HUES6 (cell line): ENCODE data around the gene PLEKHA7.

Experiments used
- H3K27ac ChIP-seq: 2 replicates; pipeline ENCODE4 v1.7.0; 2013; ENCODE audit warnings: low read depth, mild to moderate bottlenecking, low read length, inconsistent platforms
- H3K27me3 ChIP-seq: 2 replicates; pipeline ENCODE4 v1.6.1; 2013; ENCODE audit warnings: low read length; ENCODE audit not compliant: control insufficient read depth, insufficient read depth
- H3K36me3 ChIP-seq: 2 replicates; pipeline ENCODE4 v1.6.1; 2013; ENCODE audit warnings: low read length; ENCODE audit not compliant: control insufficient read depth, insufficient read depth
- H3K4me1 ChIP-seq: 2 replicates; pipeline ENCODE4 v1.6.1; 2013; ENCODE audit warnings: low read length; ENCODE audit not compliant: control insufficient read depth, insufficient read depth
- H3K4me3 ChIP-seq: 2 replicates; pipeline ENCODE4 v1.5.1; 2013; ENCODE audit warnings: low read depth, low read length
- H3K9ac ChIP-seq: one replicate; pipeline ENCODE4 v1.6.1; 2013; ENCODE audit warnings: mild to moderate bottlenecking, low read length
- H3K9me3 ChIP-seq: 2 replicates; pipeline ENCODE4 v1.6.1; 2013; ENCODE audit warnings: low read depth, low read length; ENCODE audit not compliant: control insufficient read depth, insufficient read depth

The PLEKHA7 gene

GRCh38 chr11:16806791-16807190 is 207.4 kb downstream of the PLEKHA7 start:
- Histone ChIP-seq H3K27me3 (no peaks in the 10 kb centered on the region), H3K27ac (no peak overlapping the region), H3K4me1 (no peaks in the 10 kb centered on the region), H3K9me3 (no peaks in the 10 kb centered on the region), H3K9ac (no peak overlapping the region), H3K36me3 (no peaks in the 10 kb centered on the region), H3K4me3 (no peak overlapping the region)

GRCh38 chr11:16805938-16806337 is 208.3 kb downstream of the PLEKHA7 start:
- no peaks in the 10 kb centered on the region for H3K27me3 ChIP-seq
- H3K4me1 ChIP-seq: no peaks in the 10 kb centered on the region
- no peaks in the 10 kb centered on the region for H3K9me3 ChIP-seq
- no peak overlapping the region for H3K4me3 ChIP-seq
- no peak overlapping the region for H3K27ac ChIP-seq
- no peaks in the 10 kb centered on the region for H3K36me3 ChIP-seq
- no peak overlapping the region for H3K9ac ChIP-seq

GRCh38 chr11:16804104-16804947 is 209.9 kb downstream of the PLEKHA7 start:
- Histone ChIP-seq H3K36me3 (no peaks in the 10 kb centered on the region), H3K4me1 (no peaks in the 10 kb centered on the region; the same call in 1 of the 2 replicates), H3K4me3 (no peak overlapping the region), H3K27me3 (no peaks in the 10 kb centered on the region), H3K9me3 (no peaks in the 10 kb centered on the region), H3K27ac (no peak overlapping the region), H3K9ac (no peak overlapping the region)

GRCh38 chr11:16801288-16801980 is 212.8 kb downstream of the PLEKHA7 start:
- Histone ChIP-seq H3K36me3 (no peaks in the 10 kb centered on the region), H3K27me3 (no peaks in the 10 kb centered on the region)

GRCh38 chr11:16800382-16800781 is 213.8 kb downstream of the PLEKHA7 start:
- H3K9me3 ChIP-seq: no peaks in the 10 kb centered on the region
- H3K27me3 ChIP-seq: no peaks in the 10 kb centered on the region
- H3K4me3 ChIP-seq: no peak overlapping the region
- H3K27ac ChIP-seq: no peak overlapping the region
- no peak overlapping the region for H3K9ac ChIP-seq
- H3K4me1 ChIP-seq: no peaks in the 10 kb centered on the region; the same call in 1 of the 2 replicates
- no peaks in the 10 kb centered on the region for H3K36me3 ChIP-seq

More at GRCh38 chr11:16801288-16801980, 212.8 kb downstream of the PLEKHA7 start:
- H3K4me3 ChIP-seq: no peak overlapping the region
- H3K9ac ChIP-seq: no peak overlapping the region
- H3K4me1 ChIP-seq: no peaks in the 10 kb centered on the region; the same call in 1 of the 2 replicates
- no peaks in the 10 kb centered on the region for H3K9me3 ChIP-seq
- H3K27ac ChIP-seq: no peak overlapping the region

- Histone ChIP-seq H3K4me1 (no peaks in the 10 kb centered on the region; the same call in 1 of the 2 replicates), H3K9ac (no peak overlapping the region), H3K27me3 (no peaks in the 10 kb centered on the region), H3K4me3 (no peak overlapping the region), H3K9me3 (no peaks in the 10 kb centered on the region), H3K36me3 (no peaks in the 10 kb centered on the region), H3K27ac (no peak overlapping the region)
These were observed 214.3 kb downstream of the PLEKHA7 start for GRCh38 chr11:16799890-16800289.

- H3K27me3 ChIP-seq: no peaks in the 10 kb centered on the region
- no peak overlapping the region for H3K4me3 ChIP-seq
- no peak overlapping the region for H3K9ac ChIP-seq
- no peaks in the 10 kb centered on the region for H3K9me3 ChIP-seq
- H3K36me3 ChIP-seq: no peaks in the 10 kb centered on the region
- H3K4me1 ChIP-seq: no peaks in the 10 kb centered on the region; the same call in 1 of the 2 replicates
- no peak overlapping the region for H3K27ac ChIP-seq
These were observed 215.0 kb downstream of the PLEKHA7 start for GRCh38 chr11:16799221-16799620.

GRCh38 chr11:16797776-16798175 is 216.4 kb downstream of the PLEKHA7 start:
- H3K36me3 ChIP-seq: no peaks in the 10 kb centered on the region
- H3K4me1 ChIP-seq: no peaks in the 10 kb centered on the region; the same call in 1 of the 2 replicates
- no peaks in the 10 kb centered on the region for H3K27me3 ChIP-seq
- no peak overlapping the region for H3K27ac ChIP-seq
- H3K9ac ChIP-seq: no peak overlapping the region
- no peaks in the 10 kb centered on the region for H3K9me3 ChIP-seq
- no peak overlapping the region for H3K4me3 ChIP-seq

- H3K9ac ChIP-seq: no peak overlapping the region
- no peaks in the 10 kb centered on the region for H3K9me3 ChIP-seq
- H3K27ac ChIP-seq: no peak overlapping the region
- no peak overlapping the region for H3K4me3 ChIP-seq
- no peaks in the 10 kb centered on the region; the same call in 1 of the 2 replicates for H3K4me1 ChIP-seq
- H3K36me3 ChIP-seq: no peaks in the 10 kb centered on the region
- no peaks in the 10 kb centered on the region for H3K27me3 ChIP-seq
These were observed 217.9 kb downstream of the PLEKHA7 start for GRCh38 chr11:16796311-16796710.

- Histone ChIP-seq H3K27me3 (no peaks in the 10 kb centered on the region), H3K4me3 (no peak overlapping the region), H3K27ac (no peak overlapping the region), H3K36me3 (no peaks in the 10 kb centered on the region; the same call in 1 of the 2 replicates), H3K4me1 (no peaks in the 10 kb centered on the region; the same call in 1 of the 2 replicates), H3K9ac (no peak overlapping the region), H3K9me3 (no peaks in the 10 kb centered on the region)
These were observed 219.1 kb downstream of the PLEKHA7 start for GRCh38 chr11:16795146-16795545.
